HEK293T (cell line): ENCODE data around the gene RNF207.

Source experiments
- ARNT ChIP-seq: fragments of 450-650 bp; IDR thresholded peaks from 2 replicates; pipeline ENCODE4 v1.6.1; 2017; ENCODE audit warnings: mild to moderate bottlenecking
- ELF4 ChIP-seq: fragments of 450-650 bp; IDR thresholded peaks from 2 replicates; pipeline ENCODE4 v1.6.1; 2017; ENCODE audit warnings: antibody characterized with exemption
- FOXK2 ChIP-seq: fragments of 450-650 bp; IDR thresholded peaks from 2 replicates; pipeline ENCODE4 v1.6.1; 2016; ENCODE audit warnings: mild to moderate bottlenecking
- FOXM1 ChIP-seq: fragments of 450-650 bp; IDR thresholded peaks from 2 replicates; pipeline ENCODE4 v1.6.1; 2017; ENCODE audit warnings: mild to moderate bottlenecking, borderline replicate concordance
- HDGF ChIP-seq: fragments of 450-650 bp; IDR thresholded peaks from 2 replicates; pipeline ENCODE4 v1.6.1; 2017; ENCODE audit warnings: antibody characterized with exemption, borderline replicate concordance
- SUZ12 ChIP-seq: fragments of 450-650 bp; IDR thresholded peaks from 2 replicates; pipeline ENCODE4 v1.6.1; 2016; ENCODE audit warnings: mild to moderate bottlenecking

DNA sequence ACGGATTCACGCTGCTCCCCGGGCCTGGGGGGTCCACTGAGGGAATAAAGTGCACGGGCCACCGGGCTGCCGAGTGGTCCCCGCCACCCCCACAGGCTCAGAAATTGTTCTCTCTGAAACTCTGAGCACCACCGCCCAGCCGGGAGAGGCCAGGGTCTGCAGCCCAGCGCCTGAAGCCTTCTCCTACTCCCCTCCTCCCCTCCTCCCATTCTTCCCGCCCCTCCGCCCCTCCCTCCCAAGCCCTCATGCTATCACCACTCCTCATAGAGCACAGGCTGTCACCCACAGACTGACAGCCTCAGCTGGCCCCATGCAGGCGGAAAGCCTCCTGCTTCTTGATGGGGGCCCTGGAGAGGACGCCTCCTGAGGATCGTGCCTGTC lies 55.7 kb downstream of the RNF207 start:
- TF ChIP-seq ELF4 (no peak), FOXM1 (no peak), SUZ12 (no peak), FOXK2 (no peak), HDGF (no peak), ARNT (no peak)
